ENCODE results near the gene BDH1.

BDH1 gene

DNA sequence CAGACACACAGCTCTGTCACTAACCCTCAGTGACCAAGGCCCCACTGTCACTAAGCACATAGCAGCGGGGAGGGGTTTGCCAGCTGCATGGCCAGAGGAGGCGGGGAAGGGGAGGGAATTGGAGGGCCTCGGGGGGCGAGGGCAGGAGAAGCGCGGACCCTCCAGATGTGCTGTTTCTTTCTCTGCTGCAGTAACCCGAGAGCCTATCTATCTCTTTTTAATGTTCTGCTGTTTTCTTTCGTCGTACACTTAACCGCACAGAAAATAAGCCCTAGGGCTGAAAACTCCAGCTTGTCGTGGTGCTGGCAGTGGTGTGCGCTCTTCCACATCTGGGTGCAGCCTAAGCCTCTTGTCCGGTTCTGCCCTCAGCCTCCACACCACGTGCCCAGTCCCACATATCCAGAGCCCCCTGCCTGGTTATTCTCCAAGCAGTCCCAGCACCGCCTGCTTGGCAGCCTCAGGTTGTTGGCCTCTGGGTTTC lies 51.1 kb downstream of the BDH1 start:
- Histone ChIP-seq H3K4me3 (ENCODE audit: low read length in 2 of 2) (no peak overlapping the region), H3K9ac (ENCODE audit: low read depth, low read length, poor library complexity) (no peak overlapping the region), H3K27me3 (ENCODE audit: control insufficient read depth in 3 of 3, insufficient read depth in 3 of 3, low read depth in 1 of 3, low read length in 3 of 3) (no peaks in the 10 kb centered on the region), H3K4me1 (ENCODE audit: control insufficient read depth in 2 of 2, insufficient read depth in 1 of 2, low read depth in 1 of 2, low read length in 2 of 2) (peaks cover 8 to 16% of the 10 kb centered on the region in 2 donors), H3K9me3 (replicated peaks in 1 of 2; ENCODE audit: control insufficient read depth in 2 of 2, insufficient read depth in 1 of 2, low read depth in 1 of 2, low read length in 2 of 2) (no peaks in the 10 kb centered on the region), H2BK120ac (ENCODE audit: low read depth, low read length) (no peak overlapping the region), H2AFZ (ENCODE audit: low read length) (peak overlapping the region; percentile 69), H4K91ac (ENCODE audit: low read depth, low read length, poor library complexity) (no peak overlapping the region), H2BK12ac (ENCODE audit: low read length) (no peak overlapping the region), H4K8ac (ENCODE audit: low read depth, low read length) (no peak overlapping the region), H3K4ac (ENCODE audit: low read length) (no peak overlapping the region), H3K27ac (replicated peaks; ENCODE audit: low read length) (no peak overlapping the region), H2AK5ac (ENCODE audit: low read depth, low read length) (no peak overlapping the region), H3K14ac (ENCODE audit: low read length) (no peak overlapping the region), H3K4me2 (ENCODE audit: insufficient read depth, low read length, poor library complexity, severe bottlenecking) (no peak overlapping the region), H2BK15ac (ENCODE audit: low read length) (peak overlapping the region; percentile 22), H3K79me1 (ENCODE audit: low read depth, low read length) (no peaks in the 10 kb centered on the region), H3K18ac (ENCODE audit: low read length) (peak overlapping the region; percentile 23), H3K23ac (ENCODE audit: low read depth, low read length, poor library complexity) (no peak overlapping the region), H2BK5ac (ENCODE audit: low read length) (no peak overlapping the region), H3K36me3 (replicated peaks in 1 of 2; ENCODE audit: control insufficient read depth in 2 of 2, insufficient read depth in 2 of 2, low read length in 2 of 2) (no peaks in the 10 kb centered on the region)
- no peak for DNase-seq (ENCODE audit: low spot score)
- WGBS, 2 donors (ENCODE audit: extremely low coverage in 2 of 2, insufficient read length in 2 of 2, insufficient replicate concordance in 1 of 2), result no CpG with 5 or more reads among the region's 15 CpGs

DNA sequence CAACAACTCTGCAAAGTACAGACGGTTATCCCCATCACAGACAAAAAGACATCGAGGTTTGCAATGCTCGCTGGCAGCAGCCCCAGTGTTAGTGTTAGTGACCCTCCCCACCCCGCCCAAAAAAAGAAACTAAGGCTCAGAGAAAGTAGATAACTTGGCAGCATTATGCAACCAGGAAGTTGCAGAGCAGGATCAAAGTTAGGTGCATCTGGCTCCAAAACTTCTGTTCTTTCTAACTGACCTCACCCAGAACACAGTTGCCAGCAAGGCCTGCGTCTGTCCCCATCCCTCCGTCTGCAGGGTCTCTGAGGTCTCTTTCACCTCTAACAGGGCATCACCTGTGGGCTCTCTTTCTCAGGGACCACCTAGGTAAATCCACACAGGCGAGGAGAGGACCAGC lies 51.5 kb downstream of the BDH1 start:
- Histone ChIP-seq H3K4me2 (ENCODE audit: insufficient read depth, low read length, poor library complexity, severe bottlenecking) (no peak overlapping the region), H2BK5ac (ENCODE audit: low read length) (no peak overlapping the region), H3K18ac (ENCODE audit: low read length) (no peak overlapping the region), H3K9me3 (replicated peaks in 1 of 2; ENCODE audit: control insufficient read depth in 2 of 2, insufficient read depth in 1 of 2, low read depth in 1 of 2, low read length in 2 of 2) (no peaks in the 10 kb centered on the region), H3K4me1 (ENCODE audit: control insufficient read depth in 2 of 2, insufficient read depth in 1 of 2, low read depth in 1 of 2, low read length in 2 of 2) (peaks cover 7 to 14% of the 10 kb centered on the region in 2 donors), H4K8ac (ENCODE audit: low read depth, low read length) (no peak overlapping the region), H3K23ac (ENCODE audit: low read depth, low read length, poor library complexity) (no peak overlapping the region), H4K91ac (ENCODE audit: low read depth, low read length, poor library complexity) (no peak overlapping the region), H3K14ac (ENCODE audit: low read length) (no peak overlapping the region), H3K4ac (ENCODE audit: low read length) (no peak overlapping the region), H2BK15ac (ENCODE audit: low read length) (no peak overlapping the region), H2BK120ac (ENCODE audit: low read depth, low read length) (no peak overlapping the region), H3K27ac (replicated peaks; ENCODE audit: low read length) (no peak overlapping the region), H3K79me1 (ENCODE audit: low read depth, low read length) (no peaks in the 10 kb centered on the region), H2AK5ac (ENCODE audit: low read depth, low read length) (no peak overlapping the region), H3K27me3 (ENCODE audit: control insufficient read depth in 3 of 3, insufficient read depth in 3 of 3, low read depth in 1 of 3, low read length in 3 of 3) (no peaks in the 10 kb centered on the region), H2AFZ (ENCODE audit: low read length) (peak overlapping the region; percentile 69), H3K36me3 (replicated peaks in 1 of 2; ENCODE audit: control insufficient read depth in 2 of 2, insufficient read depth in 2 of 2, low read length in 2 of 2) (no peaks in the 10 kb centered on the region), H3K9ac (ENCODE audit: low read depth, low read length, poor library complexity) (no peak overlapping the region), H3K4me3 (ENCODE audit: low read length in 2 of 2) (no peak overlapping the region), H2BK12ac (ENCODE audit: low read length) (no peak overlapping the region)
- WGBS, 2 donors (ENCODE audit: extremely low coverage in 2 of 2, insufficient read length in 2 of 2, insufficient replicate concordance in 1 of 2), result no CpG with 5 or more reads among the region's 7 CpGs
- DNase-seq (ENCODE audit: low spot score), result no peak

DNA sequence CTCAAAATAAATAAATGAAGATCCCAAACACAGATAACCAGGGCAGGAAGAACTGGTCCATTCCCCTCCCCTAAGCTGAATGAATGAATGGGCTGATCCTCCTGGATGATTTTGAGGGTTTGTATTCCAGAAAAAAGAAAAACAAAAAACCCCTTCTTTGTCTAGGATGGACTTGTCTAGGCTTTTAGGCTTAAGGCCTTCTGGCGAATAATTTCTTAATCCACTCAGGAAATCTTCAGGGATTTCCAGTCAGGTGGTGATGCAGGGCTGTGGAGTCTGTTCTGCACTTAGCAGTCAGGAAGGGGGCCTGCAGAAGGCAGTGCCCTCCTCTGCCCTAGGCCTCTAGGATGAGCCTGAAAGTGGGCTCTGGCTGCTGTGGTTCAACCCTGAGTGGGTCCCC lies 52.1 kb downstream of the BDH1 start:
- no peaks in the 10 kb centered on the region for H3K36me3 ChIP-seq (replicated peaks in 1 of 2; ENCODE audit: control insufficient read depth in 2 of 2, insufficient read depth in 2 of 2, low read length in 2 of 2)
- WGBS, 2 donors (ENCODE audit: extremely low coverage in 2 of 2, insufficient read length in 2 of 2, insufficient replicate concordance in 1 of 2), result no CpG with 5 or more reads among the region's 1 CpG
- no peaks in the 10 kb centered on the region for H3K79me1 ChIP-seq (ENCODE audit: low read depth, low read length)
- H4K91ac ChIP-seq (ENCODE audit: low read depth, low read length, poor library complexity), result no peak overlapping the region
- H2BK15ac ChIP-seq (ENCODE audit: low read length), result no peak overlapping the region
- H3K9ac ChIP-seq (ENCODE audit: low read depth, low read length, poor library complexity), result no peak overlapping the region
- no peak overlapping the region for H3K4me3 ChIP-seq (ENCODE audit: low read length in 2 of 2)
- H3K18ac ChIP-seq (ENCODE audit: low read length), result no peak overlapping the region
- DNase-seq (ENCODE audit: low spot score), result no peak
- H3K27ac ChIP-seq (replicated peaks; ENCODE audit: low read length), result no peak overlapping the region
- no peak overlapping the region for H4K8ac ChIP-seq (ENCODE audit: low read depth, low read length)
- H2BK120ac ChIP-seq (ENCODE audit: low read depth, low read length), result no peak overlapping the region
- H3K14ac ChIP-seq (ENCODE audit: low read length), result no peak overlapping the region
- H2BK12ac ChIP-seq (ENCODE audit: low read length), result no peak overlapping the region
- H3K4ac ChIP-seq (ENCODE audit: low read length), result no peak overlapping the region
- H3K9me3 ChIP-seq (replicated peaks in 1 of 2; ENCODE audit: control insufficient read depth in 2 of 2, insufficient read depth in 1 of 2, low read depth in 1 of 2, low read length in 2 of 2), result no peaks in the 10 kb centered on the region
- no peak overlapping the region for H2BK5ac ChIP-seq (ENCODE audit: low read length)
- no peak overlapping the region for H3K4me2 ChIP-seq (ENCODE audit: insufficient read depth, low read length, poor library complexity, severe bottlenecking)
- no peak overlapping the region for H2AFZ ChIP-seq (ENCODE audit: low read length)
- no peak overlapping the region for H3K23ac ChIP-seq (ENCODE audit: low read depth, low read length, poor library complexity)
- no peak overlapping the region for H2AK5ac ChIP-seq (ENCODE audit: low read depth, low read length)
- H3K27me3 ChIP-seq (ENCODE audit: control insufficient read depth in 3 of 3, insufficient read depth in 3 of 3, low read depth in 1 of 3, low read length in 3 of 3), result no peaks in the 10 kb centered on the region
- peaks cover 5 to 14% of the 10 kb centered on the region in 2 donors for H3K4me1 ChIP-seq (ENCODE audit: control insufficient read depth in 2 of 2, insufficient read depth in 1 of 2, low read depth in 1 of 2, low read length in 2 of 2)

DNA sequence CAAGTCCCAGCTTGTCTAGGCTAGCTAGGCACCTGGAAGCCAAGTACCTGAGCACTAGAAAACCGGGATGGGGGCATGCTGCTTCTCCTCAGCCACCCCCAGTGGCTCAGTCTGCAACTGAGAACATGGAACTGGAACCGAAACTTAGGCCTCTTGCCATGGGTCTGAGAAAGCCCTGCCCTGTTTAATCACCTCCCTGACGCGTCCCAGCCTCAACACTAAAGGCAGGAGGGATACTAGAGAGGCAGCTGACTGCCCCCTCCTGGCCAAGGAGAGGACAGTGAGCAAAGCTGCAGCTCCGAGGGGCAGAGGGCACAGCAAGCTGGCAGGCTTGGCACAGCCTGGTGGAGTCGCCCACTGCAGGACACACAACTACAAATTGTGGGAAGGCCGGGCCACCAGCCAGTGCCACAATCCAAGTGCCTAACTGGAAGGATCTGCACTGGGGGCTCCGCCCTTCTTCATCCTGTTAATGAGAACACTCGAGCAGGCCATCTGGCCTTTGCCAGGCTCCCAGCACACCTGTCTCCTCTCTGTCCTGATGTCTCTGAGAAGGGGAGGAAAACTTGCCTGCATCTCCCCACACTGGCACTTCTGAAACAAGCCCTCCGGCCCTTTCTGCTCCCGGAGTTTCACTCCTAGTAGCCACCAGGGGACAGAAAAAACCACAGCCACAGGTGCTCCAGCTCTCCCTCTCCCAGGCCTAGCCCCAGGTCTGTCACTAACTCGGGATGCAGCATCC lies 53.7 kb downstream of the BDH1 start:
- Histone ChIP-seq H3K14ac (ENCODE audit: low read length) (no peak overlapping the region), H3K4me3 (ENCODE audit: low read length in 2 of 2) (no peak overlapping the region)
- peak; percentile 50 for DNase-seq (ENCODE audit: low spot score)

More for the DNA sequence above, 53.7 kb downstream of the BDH1 start:
- Histone ChIP-seq H3K4ac (ENCODE audit: low read length) (no peak overlapping the region), H2AK5ac (ENCODE audit: low read depth, low read length) (no peak overlapping the region), H3K27ac (replicated peaks; ENCODE audit: low read length) (no peak overlapping the region), H3K23ac (ENCODE audit: low read depth, low read length, poor library complexity) (no peak overlapping the region), H3K36me3 (replicated peaks in 1 of 2; ENCODE audit: control insufficient read depth in 2 of 2, insufficient read depth in 2 of 2, low read length in 2 of 2) (no peaks in the 10 kb centered on the region), H4K8ac (ENCODE audit: low read depth, low read length) (no peak overlapping the region), H2AFZ (ENCODE audit: low read length) (peak overlapping the region; percentile 69), H2BK5ac (ENCODE audit: low read length) (no peak overlapping the region), H2BK120ac (ENCODE audit: low read depth, low read length) (no peak overlapping the region), H3K18ac (ENCODE audit: low read length) (no peak overlapping the region), H3K79me1 (ENCODE audit: low read depth, low read length) (no peaks in the 10 kb centered on the region), H3K4me1 (ENCODE audit: control insufficient read depth in 2 of 2, insufficient read depth in 1 of 2, low read depth in 1 of 2, low read length in 2 of 2) (peaks cover 1 to 11% of the 10 kb centered on the region in 2 donors), H2BK15ac (ENCODE audit: low read length) (no peak overlapping the region), H2BK12ac (ENCODE audit: low read length) (no peak overlapping the region), H3K9me3 (replicated peaks in 1 of 2; ENCODE audit: control insufficient read depth in 2 of 2, insufficient read depth in 1 of 2, low read depth in 1 of 2, low read length in 2 of 2) (no peaks in the 10 kb centered on the region), H3K9ac (ENCODE audit: low read depth, low read length, poor library complexity) (no peak overlapping the region), H3K27me3 (ENCODE audit: control insufficient read depth in 3 of 3, insufficient read depth in 3 of 3, low read depth in 1 of 3, low read length in 3 of 3) (no peaks in the 10 kb centered on the region), H3K4me2 (ENCODE audit: insufficient read depth, low read length, poor library complexity, severe bottlenecking) (no peak overlapping the region), H4K91ac (ENCODE audit: low read depth, low read length, poor library complexity) (no peak overlapping the region)
- no CpG with 5 or more reads among the region's 12 CpGs for WGBS, 2 donors (ENCODE audit: extremely low coverage in 2 of 2, insufficient read length in 2 of 2, insufficient replicate concordance in 1 of 2)

Measured in neuronal stem cell (in vitro differentiated cells).